Aorta (tissue), 5 donors: Measurements from ENCODE around the gene AMELY. TPM values are rescaled to one million over a fixed set of nuclear protein-coding genes. Genes with fewer than 3 reads are reported as not detected.

Experiments
- ATAC-seq: fragments of 200-7000 bp; cut with Tn5 transposase; one replicate; pipeline ENCODE4 v1.9.1; 2022; ENCODE audit warnings: moderate library complexity; ENCODE audit not compliant: low FRiP score
- DNase-seq, 2 donors: peaks; one replicate each; pipeline ENCODE4 v3.0.0-alpha.2; 2020
- H3K27ac ChIP-seq, 2 donors: one replicate each; pipeline ENCODE4 v1.5.1; 2013; ENCODE audit warnings: low read length in 2 of 2, mild to moderate bottlenecking in 2 of 2, moderate library complexity in 2 of 2, control low read depth in 1 of 2, inconsistent platforms in 1 of 2, low read depth in 1 of 2
- H3K27me3 ChIP-seq, 2 donors: one replicate each; pipeline ENCODE4 v1.6.1; 2013; ENCODE audit warnings: control low read depth in 1 of 2, low read length in 1 of 2, mild to moderate bottlenecking in 1 of 2, moderate library complexity in 1 of 2; ENCODE audit not compliant: insufficient read depth in 2 of 2, control insufficient read depth in 1 of 2
- H3K36me3 ChIP-seq, 2 donors: one replicate each; pipeline ENCODE4 v1.6.1; 2013; ENCODE audit warnings: control low read depth in 1 of 2, low read length in 1 of 2, mild to moderate bottlenecking in 1 of 2; ENCODE audit not compliant: insufficient read depth in 2 of 2, control insufficient read depth in 1 of 2
- H3K4me1 ChIP-seq, 2 donors: one replicate each; pipeline ENCODE4 v1.6.1; 2013; ENCODE audit warnings: low read length in 2 of 2, control low read depth in 1 of 2, mild to moderate bottlenecking in 1 of 2, moderate library complexity in 1 of 2; ENCODE audit not compliant: insufficient read depth in 2 of 2, control insufficient read depth in 1 of 2
- H3K4me3 ChIP-seq, 2 donors: one replicate each; pipeline ENCODE4 v1.5.1; 2013; ENCODE audit warnings: low read length in 2 of 2, control low read depth in 1 of 2, mild to moderate bottlenecking in 1 of 2
- H3K9me3 ChIP-seq: one replicate; pipeline ENCODE4 v1.6.1; 2013; ENCODE audit warnings: mild to moderate bottlenecking, low read length; ENCODE audit not compliant: control insufficient read depth
- WGBS, 2 donors: extraction: QIAGEN DNeasy Blood & Tissue Kit; methylation state at CpG; one replicate each; pipeline ENCODE4 v1.1.7; 2013; 5-methylcytosine and 5-hydroxymethylcytosine counted together
- intact Hi-C, 2 donors: fragments of 100-400 bp; cut with DNase I; formaldehyde crosslinking; loops; one replicate each; pipeline versions ENCODE4 v1.14.2 to v1.15.0; 2022
- long read RNA-seq, 2 donors: library from polyadenylated mRNA; unstranded; transcript quantifications; one replicate each; pipeline ENCODE4 v2.0.0, GENCODE V29; 2020 to 2021
- polyA plus RNA-seq, 2 donors: library from polyadenylated mRNA; stranded (reverse); fragments of 200-250 nt; gene quantifications; one replicate each; pipeline ENCODE4 v1.2.3, GENCODE V29; 2013
- total RNA-seq, 2 donors: library from RNA; stranded (reverse); fragmentation: NEBNext Ultra II Directional; extraction: Animal tissue kit (Norgen Biotek cat#: 25700); gene quantifications; one replicate each; pipeline ENCODE4 v1.2.1, GENCODE V29; 2021
- donor health status: healthy with polysubstance abuse.
- donor health status: Bipolar disorder and iron deficiency.
- donor health status: DM: no; HTN: no; CAD: no.
- donor health status: DM: no; HTN: no; CAD: no.
- donor health status: DM: yes; HTN: yes; CAD: no.

The AMELY gene, protein sequence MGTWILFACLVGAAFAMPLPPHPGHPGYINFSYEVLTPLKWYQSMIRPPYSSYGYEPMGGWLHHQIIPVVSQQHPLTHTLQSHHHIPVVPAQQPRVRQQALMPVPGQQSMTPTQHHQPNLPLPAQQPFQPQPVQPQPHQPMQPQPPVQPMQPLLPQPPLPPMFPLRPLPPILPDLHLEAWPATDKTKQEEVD
- total RNA-seq (not detected), polyA plus RNA-seq (not detected)
- long read RNA-seq, donor 1 = 0 reads
- long read RNA-seq, donor 2 = 0 reads

GRCh38 chrY:6911253-6911881, at the start of gene AMELY:
Gene AMELY, minus strand, starts transcription at chrY:6911752. Its CDS starts 39,144 bp downstream, at chrY:6872608.
- WGBS, 2 donors = 2% methylated on average over 52 of the region's 52 CpGs; no CpG with 5 or more reads in 1 of the 2 donors
- H3K9me3 ChIP-seq = no peaks in the 10 kb centered on the region

DNA sequence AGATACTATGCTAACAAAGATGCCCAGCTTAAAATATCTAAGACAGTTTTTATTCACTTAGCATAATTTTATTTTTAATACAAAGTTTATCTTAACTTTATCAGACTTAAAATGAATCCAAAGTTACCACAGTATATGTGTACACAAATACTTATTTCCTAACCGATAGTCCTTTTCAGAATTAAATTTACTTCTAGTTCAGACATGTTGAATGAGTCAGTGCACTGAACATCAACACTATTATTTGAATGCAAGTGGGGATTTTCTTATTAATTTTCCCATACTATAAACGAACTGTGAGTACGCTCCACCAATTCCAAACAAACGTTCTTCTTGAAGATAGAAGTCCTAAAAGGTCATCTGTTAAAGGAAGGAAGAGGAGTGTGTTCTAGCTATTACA, 38.4 kb upstream of the AMELY start:
- no peak for ATAC-seq
- no peaks in the 10 kb centered on the region for H3K27me3 ChIP-seq
- intact Hi-C loops = no loop called here
- no peaks in the 10 kb centered on the region for H3K36me3 ChIP-seq
- WGBS, 2 donors = 73% methylated on average over 4 of the region's 4 CpGs; no CpG with 5 or more reads in 1 of the 2 donors
- no peak overlapping the region for H3K27ac ChIP-seq
- no peaks in the 10 kb centered on the region for H3K4me1 ChIP-seq
- no peaks in the 10 kb centered on the region for H3K9me3 ChIP-seq
- H3K4me3 ChIP-seq = no peak overlapping the region
- no peak for DNase-seq

More at GRCh38 chrY:6911253-6911881, at the start of gene AMELY:
- Histone ChIP-seq H3K27ac (no peak within 1 kb of the TSS), H3K36me3 (no peaks in the 10 kb centered on the region), H3K27me3 (no peaks in the 10 kb centered on the region), H3K4me1 (no peaks in the 10 kb centered on the region), H3K4me3 (peak within 1 kb of the TSS in 1 of 2 donors; percentile 29)
- DNase-seq (no peak), ATAC-seq (no peak)
- intact Hi-C loops = no loop called here

GRCh38 chrY:6948378-6948777, 36.8 kb upstream of the AMELY start:
- DNase-seq (no peak), ATAC-seq (no peak)
- 71% methylated on average over 13 of the region's 13 CpGs; no CpG with 5 or more reads in 1 of the 2 donors for WGBS, 2 donors
- Histone ChIP-seq H3K9me3 (no peaks in the 10 kb centered on the region), H3K36me3 (no peaks in the 10 kb centered on the region), H3K27me3 (no peaks in the 10 kb centered on the region), H3K27ac (no peak overlapping the region), H3K4me1 (no peaks in the 10 kb centered on the region), H3K4me3 (no peak overlapping the region)
- intact Hi-C loops = no loop called here

DNA sequence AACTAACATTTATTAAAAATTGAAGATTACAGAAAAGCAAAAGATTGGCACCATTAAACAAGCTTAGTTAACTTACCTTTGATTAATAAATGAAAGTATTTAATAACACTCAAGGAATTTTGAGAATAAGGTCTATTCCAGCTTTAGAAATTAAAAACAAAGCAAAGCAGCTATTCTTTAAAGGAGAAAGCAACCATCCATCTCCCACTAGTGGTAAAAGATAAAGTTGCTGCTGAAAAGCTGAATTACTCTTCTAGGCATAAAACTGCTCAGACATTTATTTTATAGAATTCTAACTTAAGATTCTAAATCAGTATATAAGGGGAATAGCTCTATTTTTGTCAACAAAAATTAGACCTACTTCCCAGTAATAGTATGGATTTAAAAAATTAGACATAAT, 36.1 kb upstream of the AMELY start:
- ATAC-seq (no peak), DNase-seq (no peak)
- Histone ChIP-seq H3K36me3 (no peaks in the 10 kb centered on the region), H3K27me3 (no peaks in the 10 kb centered on the region), H3K9me3 (no peaks in the 10 kb centered on the region), H3K27ac (no peak overlapping the region), H3K4me3 (no peak overlapping the region), H3K4me1 (no peaks in the 10 kb centered on the region)
- intact Hi-C loops = no loop called here

DNA sequence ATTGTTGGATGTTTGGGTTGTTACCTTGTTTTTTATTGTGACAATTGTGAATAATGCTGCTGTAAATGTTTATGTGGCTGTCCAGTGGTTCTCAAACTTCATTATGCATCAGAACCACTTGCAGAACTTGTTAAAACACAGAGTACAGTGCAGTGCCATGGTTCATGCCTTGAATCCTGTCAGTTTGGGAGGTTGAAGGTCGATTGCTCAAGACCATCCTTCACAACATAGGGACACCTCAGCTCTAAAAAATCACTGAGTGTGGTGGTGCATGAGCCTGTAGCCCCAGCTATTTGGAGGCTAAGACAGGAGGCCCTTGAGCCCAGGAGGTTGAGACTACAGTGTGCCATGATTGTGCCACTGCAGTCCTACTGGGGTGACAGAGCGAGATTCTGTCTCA, 23.9 kb upstream of the AMELY start:
- Histone ChIP-seq H3K4me1 (peaks cover 0 to 1% of the 10 kb centered on the region in 2 donors), H3K27ac (no peak overlapping the region), H3K36me3 (no peaks in the 10 kb centered on the region), H3K9me3 (no peaks in the 10 kb centered on the region), H3K27me3 (no peaks in the 10 kb centered on the region), H3K4me3 (no peak overlapping the region)
- no peak for DNase-seq
- WGBS, 2 donors = 90% methylated on average over 2 of the region's 2 CpGs; no CpG with 5 or more reads in 1 of the 2 donors
- no peak for ATAC-seq
- intact Hi-C loops = no loop called here

DNA sequence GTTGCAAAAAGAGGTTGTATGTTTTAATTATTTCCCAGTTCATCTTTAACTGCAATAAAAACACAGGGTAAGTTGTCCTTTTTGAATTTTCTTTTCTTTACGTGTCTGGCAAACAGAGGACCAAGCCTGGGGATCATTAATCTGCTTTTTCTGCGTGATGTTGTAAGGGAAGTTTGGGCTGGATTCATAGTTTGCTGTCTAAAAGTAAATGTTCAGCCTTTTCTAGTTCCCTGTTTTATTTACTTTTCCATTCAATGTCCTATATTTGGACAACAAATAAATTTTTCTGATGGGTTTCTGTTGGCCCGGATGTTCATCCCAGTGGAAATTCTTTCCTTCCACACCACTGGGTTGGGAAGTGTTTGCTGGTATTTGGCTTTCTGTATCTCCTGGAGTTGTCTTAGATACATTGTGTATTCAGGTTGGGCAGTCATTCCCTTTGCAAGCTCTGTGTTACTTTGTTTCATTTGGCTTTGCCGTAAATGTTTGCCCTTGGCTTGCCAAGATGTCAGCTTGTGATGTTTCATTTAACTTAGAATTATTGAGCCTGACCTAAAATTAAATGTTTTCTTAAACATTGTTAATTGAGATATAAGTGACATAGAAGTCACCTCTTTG, 20.3 kb upstream of the AMELY start:
- no peaks in the 10 kb centered on the region for H3K27me3 ChIP-seq
- peaks cover 0 to 1% of the 10 kb centered on the region in 2 donors for H3K4me1 ChIP-seq
- DNase-seq (no peak), ATAC-seq (no peak)
- no peaks in the 10 kb centered on the region for H3K9me3 ChIP-seq
- intact Hi-C loops = no loop called here
- no peak overlapping the region for H3K27ac ChIP-seq
- H3K36me3 ChIP-seq = no peaks in the 10 kb centered on the region
- no peak overlapping the region for H3K4me3 ChIP-seq
- 7% methylated on average over 4 of the region's 4 CpGs; no CpG with 5 or more reads in 1 of the 2 donors for WGBS, 2 donors

GRCh38 chrY:6929237-6929636, 17.7 kb upstream of the AMELY start:
- Histone ChIP-seq H3K27ac (no peak overlapping the region), H3K4me3 (no peak overlapping the region), H3K9me3 (no peaks in the 10 kb centered on the region), H3K4me1 (no peaks in the 10 kb centered on the region), H3K27me3 (no peaks in the 10 kb centered on the region), H3K36me3 (no peaks in the 10 kb centered on the region)
- intact Hi-C loops = no loop called here
- DNase-seq (no peak), ATAC-seq (no peak)
- 61% methylated on average over 1 of the region's 1 CpG; no CpG with 5 or more reads in 1 of the 2 donors for WGBS, 2 donors

- WGBS, 2 donors = 27% methylated on average over 4 of the region's 4 CpGs; no CpG with 5 or more reads in 1 of the 2 donors
- DNase-seq = no peak
- Histone ChIP-seq H3K27me3 (no peaks in the 10 kb centered on the region), H3K9me3 (no peaks in the 10 kb centered on the region), H3K36me3 (no peaks in the 10 kb centered on the region), H3K27ac (no peak overlapping the region), H3K4me1 (no peaks in the 10 kb centered on the region), H3K4me3 (no peak overlapping the region)
- intact Hi-C loops = no loop called here
- no peak for ATAC-seq
These were observed 16.7 kb upstream of the AMELY start for GRCh38 chrY:6928265-6928664.
